Epithelial cell of proximal tubule (primary cell): ENCODE measurements around the gene CAPZA3. TPM values are rescaled to one million over a fixed set of nuclear protein-coding genes. Genes with fewer than 3 reads are reported as not detected.

Experiments used
- DNase-seq: peaks from one replicate; pipeline ENCODE4 v3.0.0-alpha.2; 2011; ENCODE audit warnings: low read depth
- H3K4me3 ChIP-seq: 2 replicates; pipeline ENCODE4 v1.5.1; 2011; ENCODE audit warnings: low read depth, mild to moderate bottlenecking, low read length
- total RNA-seq: library from RNA; depleted of rRNA; stranded (reverse); fragments of >200 nt; gene quantifications from 2 replicates; pipeline ENCODE4 v1.2.3, GENCODE V29; 2015
- TF ChIP-seq, protein P1 (sequence below): conservative IDR thresholded peaks from 2 replicates; pipeline ENCODE4 v1.5.1; 2012; ENCODE audit warnings: low read depth, mild to moderate bottlenecking, low read length

CAPZA3 gene
- total RNA-seq, 1 donor from 2014 or later = not detected

GRCh38 chr12:18723752-18724151 lies 14.2 kb upstream of the CAPZA3 start:
- TF ChIP-seq, protein P1, sequence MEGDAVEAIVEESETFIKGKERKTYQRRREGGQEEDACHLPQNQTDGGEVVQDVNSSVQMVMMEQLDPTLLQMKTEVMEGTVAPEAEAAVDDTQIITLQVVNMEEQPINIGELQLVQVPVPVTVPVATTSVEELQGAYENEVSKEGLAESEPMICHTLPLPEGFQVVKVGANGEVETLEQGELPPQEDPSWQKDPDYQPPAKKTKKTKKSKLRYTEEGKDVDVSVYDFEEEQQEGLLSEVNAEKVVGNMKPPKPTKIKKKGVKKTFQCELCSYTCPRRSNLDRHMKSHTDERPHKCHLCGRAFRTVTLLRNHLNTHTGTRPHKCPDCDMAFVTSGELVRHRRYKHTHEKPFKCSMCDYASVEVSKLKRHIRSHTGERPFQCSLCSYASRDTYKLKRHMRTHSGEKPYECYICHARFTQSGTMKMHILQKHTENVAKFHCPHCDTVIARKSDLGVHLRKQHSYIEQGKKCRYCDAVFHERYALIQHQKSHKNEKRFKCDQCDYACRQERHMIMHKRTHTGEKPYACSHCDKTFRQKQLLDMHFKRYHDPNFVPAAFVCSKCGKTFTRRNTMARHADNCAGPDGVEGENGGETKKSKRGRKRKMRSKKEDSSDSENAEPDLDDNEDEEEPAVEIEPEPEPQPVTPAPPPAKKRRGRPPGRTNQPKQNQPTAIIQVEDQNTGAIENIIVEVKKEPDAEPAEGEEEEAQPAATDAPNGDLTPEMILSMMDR = no peak
- peak; percentile 57 for DNase-seq
- H3K4me3 ChIP-seq = no peak overlapping the region

DNA sequence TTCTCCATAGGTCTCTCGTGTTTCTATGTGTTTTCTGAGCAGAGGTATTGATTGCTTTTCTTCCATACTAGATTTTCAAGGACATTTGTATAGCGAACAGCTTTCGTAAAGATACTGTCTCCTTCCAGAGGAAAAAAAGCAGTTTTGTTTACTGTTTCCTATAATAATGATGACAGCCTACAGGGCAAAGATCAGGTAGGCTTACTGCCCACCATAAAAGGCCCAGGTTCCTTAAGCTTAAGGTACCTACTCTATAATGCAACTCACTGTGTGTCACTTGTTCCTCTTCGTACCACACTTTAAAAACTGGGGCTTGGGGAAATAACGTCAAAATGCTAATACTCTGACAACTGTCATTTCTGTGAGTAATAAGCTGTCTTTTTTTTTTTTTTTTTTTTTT lies 6.8 kb upstream of the CAPZA3 start:
- no peak for DNase-seq
- TF ChIP-seq, protein P1 = no peak
- no peak overlapping the region for H3K4me3 ChIP-seq

DNA sequence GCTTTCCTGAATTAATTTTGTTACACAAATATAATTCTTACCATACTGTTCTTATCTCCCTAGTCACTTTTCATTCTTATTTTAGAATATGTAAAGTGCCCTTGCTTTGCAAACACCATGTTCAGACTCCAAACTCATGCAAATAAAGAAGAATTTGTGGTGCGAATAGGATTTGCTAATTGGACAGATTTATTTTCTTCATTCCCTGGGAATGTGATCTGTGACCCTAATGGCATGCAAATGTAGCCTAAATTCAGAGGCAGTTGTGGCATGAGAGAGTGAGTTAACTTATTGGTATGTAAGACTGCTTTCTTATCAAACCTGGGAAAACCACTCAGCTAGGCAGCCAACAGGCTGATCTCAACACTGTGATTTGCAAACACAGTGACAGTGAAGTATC lies 10.0 kb downstream of the CAPZA3 start:
- DNase-seq = peak; percentile 92
- TF ChIP-seq, protein P1 = no peak
- H3K4me3 ChIP-seq = no peak overlapping the region

- H3K4me3 ChIP-seq = no peak overlapping the region
- DNase-seq = no peak
- TF ChIP-seq, protein P1 = no peak
Measured at GRCh38 chr12:18749386-18749957, 11.6 kb downstream of the CAPZA3 start.

- TF ChIP-seq, protein P1 = no peak
- DNase-seq = no peak
- H3K4me3 ChIP-seq = no peak overlapping the region
Measured at GRCh38 chr12:18750085-18750484, 12.2 kb downstream of the CAPZA3 start.

- TF ChIP-seq, protein P1 = no peak
- DNase-seq = no peak
- H3K4me3 ChIP-seq = no peak overlapping the region
Measured at GRCh38 chr12:18751866-18752265, 13.9 kb downstream of the CAPZA3 start.

- H3K4me3 ChIP-seq = no peak overlapping the region
- TF ChIP-seq, protein P1 = no peak
- DNase-seq = peak; percentile 15
Measured at GRCh38 chr12:18752280-18752920, 14.5 kb downstream of the CAPZA3 start.
